Stimulated activated CD8-positive, alpha-beta memory T cell treated with anti-CD3 and anti-CD28 coated beads, Interleukin-2, amount 100 ng/mL, for 1 hour (primary cell): ENCODE measurements around the gene MBD3L4.
"Not testable (repeated sequence)": the region's sequence is repeated elsewhere in the genome, so short reads cannot be mapped to it uniquely, and the experiment has no call there.

Source experiments
- DNase-seq, 2 donors: peaks; one replicate each; pipeline ENCODE4 v3.0.0-alpha.2; 2020; ENCODE audit warnings: low read depth in 2 of 2

MBD3L4 gene

GRCh38 chr19:7049021-7049420, 9.0 kb upstream of the MBD3L4 start, which contains the start of gene MBD3L2:
Gene MBD3L2 (plus strand): TSS chr19:7049321. CDS start chr19:7049374, 53 bp downstream.
- DNase-seq: not testable (repeated sequence)

GRCh38 chr19:7041563-7041962, 1.6 kb upstream of the MBD3L4 start:
- DNase-seq: not testable (repeated sequence)

- not testable (repeated sequence) for DNase-seq
These were observed 9.7 kb downstream of the MBD3L4 start, which contains the start of gene MBD3L5 for GRCh38 chr19:7030278-7030677. Gene MBD3L5 (plus strand): TSS chr19:7030578. CDS start chr19:7030612, 34 bp downstream.

GRCh38 chr19:7028790-7029189, 11.2 kb downstream of the MBD3L4 start:
- DNase-seq: not testable (repeated sequence)

GRCh38 chr19:7021331-7021730, 18.6 kb downstream of the MBD3L4 start, which contains the start of gene MBD3L2B:
Gene MBD3L2B (minus strand): TSS chr19:7021431. CDS start chr19:7021397, 34 bp downstream.
- not testable (repeated sequence) for DNase-seq

- no peak for DNase-seq
These were observed 21.2 kb downstream of the MBD3L4 start for GRCh38 chr19:7018828-7019227.

- no peak for DNase-seq
These were observed 26.3 kb downstream of the MBD3L4 start for GRCh38 chr19:7013678-7014077.

GRCh38 chr19:7010722-7011593, 29.0 kb downstream of the MBD3L4 start:
- no peak for DNase-seq

GRCh38 chr19:7007859-7008258, 32.1 kb downstream of the MBD3L4 start:
- DNase-seq: no peak

GRCh38 chr19:7006135-7006704, 33.8 kb downstream of the MBD3L4 start:
- DNase-seq: no peak

- DNase-seq: no peak
These were observed 35.6 kb downstream of the MBD3L4 start for GRCh38 chr19:7004313-7004931.

- DNase-seq: no peak
These were observed 39.2 kb downstream of the MBD3L4 start for GRCh38 chr19:7000816-7001215.

- no peak for DNase-seq
These were observed 39.6 kb downstream of the MBD3L4 start for GRCh38 chr19:7000333-7000732.

GRCh38 chr19:6999933-7000332, 40.0 kb downstream of the MBD3L4 start:
- no peak for DNase-seq

- no peak for DNase-seq
These were observed 42.1 kb downstream of the MBD3L4 start for GRCh38 chr19:6997679-6998445.

- DNase-seq: no peak
These were observed 43.2 kb downstream of the MBD3L4 start for GRCh38 chr19:6996810-6997209.

- DNase-seq: no peak
These were observed 44.9 kb downstream of the MBD3L4 start for GRCh38 chr19:6995054-6995453.

GRCh38 chr19:6988257-6988656, 51.7 kb downstream of the MBD3L4 start:
- no peak for DNase-seq

GRCh38 chr19:6987850-6988249, 52.1 kb downstream of the MBD3L4 start:
- no peak for DNase-seq
